Kidney (tissue), 14 donors: ENCODE measurements around the gene F7. TPM values are rescaled to one million over a fixed set of nuclear protein-coding genes. Genes with fewer than 3 reads are reported as not detected.

Experiments
- DNase-seq, 5 donors: peaks; one replicate each; pipeline ENCODE4 v3.0.0-alpha.2; 2013 to 2020
- FAIRE-seq: peaks from 2 replicates; lab custom pipeline; 2012; peaks lifted over from hg19 to GRCh38; lab: Jason Lieb, UNC
- H3K27ac ChIP-seq, 2 donors: one replicate each; pipeline ENCODE4 v1.7.0; 2013; ENCODE audit warnings: low read depth in 2 of 2, low read length in 2 of 2, inconsistent platforms in 1 of 2
- H3K27me3 ChIP-seq: one replicate; pipeline ENCODE4 v1.7.1; 2013; ENCODE audit warnings: low read length, inconsistent platforms; ENCODE audit not compliant: control insufficient read depth, insufficient read depth
- H3K36me3 ChIP-seq, 3 donors: one replicate each; pipeline versions ENCODE4 v1.7.0 to v1.7.1; 2013; ENCODE audit warnings: low read length in 3 of 3, control low read depth in 1 of 3, inconsistent platforms in 1 of 3; ENCODE audit not compliant: insufficient read depth in 3 of 3, control insufficient read depth in 2 of 3
- H3K4me1 ChIP-seq, 3 donors: one replicate each; pipeline versions ENCODE4 v1.7.0 to v1.7.1; 2013; ENCODE audit warnings: low read length in 3 of 3, inconsistent platforms in 1 of 3, low read depth in 1 of 3; ENCODE audit not compliant: control insufficient read depth in 2 of 3, insufficient read depth in 2 of 3
- H3K4me3 ChIP-seq, 3 donors: one replicate each; pipeline versions ENCODE4 v1.7.0 to v1.8.1; 2013; ENCODE audit warnings: low read length in 3 of 3, control low read depth in 1 of 3, inconsistent platforms in 1 of 3
- H3K9ac ChIP-seq, 3 donors: one replicate each; pipeline versions ENCODE4 v1.7.0 to v1.7.1; 2013; ENCODE audit warnings: low read length in 3 of 3, control low read depth in 1 of 3, inconsistent platforms in 1 of 3
- H3K9me3 ChIP-seq, 3 donors: one replicate each; pipeline versions ENCODE4 v1.7.0 to v1.7.1; 2013; ENCODE audit warnings: low read length in 3 of 3, control low read depth in 1 of 3, inconsistent platforms in 1 of 3; ENCODE audit not compliant: control insufficient read depth in 2 of 3, insufficient read depth in 1 of 3
- CTCF ChIP-seq: IDR thresholded peaks from 3 replicates; pipeline ENCODE4 v1.5.1; 2012; ENCODE audit warnings: mild to moderate bottlenecking, moderate library complexity, borderline replicate concordance; ENCODE audit not compliant: insufficient read depth; ENCODE audit errors: extremely low read depth
- intact Hi-C: fragments of 100-400 bp; cut with DNase I; formaldehyde crosslinking; loops from one replicate; pipeline ENCODE4 v1.11.1; 2022
- polyA plus RNA-seq: library from polyadenylated mRNA; stranded (reverse); fragments of 350-450 nt; fragmentation: Illumina TruSeq; extraction: RNeasy Lipid Tissue Mini Kit (QIAGEN cat#74804); gene quantifications from one replicate; pipeline ENCODE4 v1.2.3, GENCODE V29; 2014; ENCODE audit warnings: low read depth, low replicate concordance; ENCODE audit not compliant: insufficient read depth
- total RNA-seq: library from RNA; stranded (reverse); fragmentation: NEBNext Ultra II Directional; extraction: Animal tissue kit (Norgen Biotek cat#: 25700); gene quantifications from one replicate; pipeline ENCODE4 v1.2.1, GENCODE V29; 2021
- donor health status: control.
- donor health status: control.
- donor health status: control.
- donor health status: control.
- donor health status: control.
- donor health status: DM: yes; HTN: yes; CAD: no.
- donor health status: Normal renal cell carcinoma (clear cell type).

The F7 gene
- total and polyA plus RNA-seq, 2 donors from 2014 or later, result 0.16 to 0.52 TPM

GRCh38 chr13:113142876-113143275 lies 37.3 kb downstream of the F7 start:
- no peak for FAIRE-seq
- H3K9ac ChIP-seq, result no peak overlapping the region
- H3K27me3 ChIP-seq, result no peaks in the 10 kb centered on the region
- no peaks in the 10 kb centered on the region for H3K36me3 ChIP-seq
- H3K4me1 ChIP-seq, result no peaks in the 10 kb centered on the region
- no peaks in the 10 kb centered on the region for H3K9me3 ChIP-seq
- H3K4me3 ChIP-seq, result no peak overlapping the region
- no peak for TF ChIP-seq CTCF
- no peak overlapping the region for H3K27ac ChIP-seq
- intact Hi-C loops, result no loop called here
- peak in 3 of 5 donors; percentile 1 to 33 (median 31) for DNase-seq

GRCh38 chr13:113143466-113144254 lies 38.1 kb downstream of the F7 start:
- no peak overlapping the region for H3K9ac ChIP-seq
- intact Hi-C loops, result no loop called here
- DNase-seq, result peak in 2 of 5 donors; percentile 35 to 56
- H3K9me3 ChIP-seq, result no peaks in the 10 kb centered on the region
- no peak for FAIRE-seq
- no peak overlapping the region for H3K4me3 ChIP-seq
- no peaks in the 10 kb centered on the region for H3K27me3 ChIP-seq
- H3K4me1 ChIP-seq, result no peaks in the 10 kb centered on the region
- H3K27ac ChIP-seq, result no peak overlapping the region
- no peak for TF ChIP-seq CTCF
- H3K36me3 ChIP-seq, result no peaks in the 10 kb centered on the region

- intact Hi-C loops, result no loop called here
- no peak for FAIRE-seq
Observed at GRCh38 chr13:113144255-113144629, 38.7 kb downstream of the F7 start.

More at GRCh38 chr13:113144255-113144629, 38.7 kb downstream of the F7 start:
- Histone ChIP-seq H3K27me3 (no peaks in the 10 kb centered on the region), H3K9ac (no peak overlapping the region), H3K27ac (no peak overlapping the region), H3K4me1 (no peaks in the 10 kb centered on the region), H3K9me3 (no peaks in the 10 kb centered on the region), H3K4me3 (no peak overlapping the region), H3K36me3 (no peaks in the 10 kb centered on the region)
- no peak for TF ChIP-seq CTCF
- peak in 1 of 5 donors; percentile 70 for DNase-seq
